IMR-90 (cell line): Measurements from ENCODE around the gene NAV1. TPM values are rescaled to one million over a fixed set of nuclear protein-coding genes. Genes with fewer than 3 reads are reported as not detected.

Experiments
- ATAC-seq: fragments of 200-7000 bp; cut with Tn5 transposase; 2 replicates; pipeline ENCODE4 v1.9.1; 2020; ENCODE audit warnings: low read depth, mild to moderate bottlenecking, moderate library complexity
- BruUV-seq: library from RNA; stranded (reverse); fragments of 400-500 nt; replicated peaks from 2 replicates; lab custom pipeline; 2021; lab: Mats Ljungman, UMichigan
- CTCF ChIA-PET: fragments of 300-600 bp; formaldehyde crosslinking; extraction: SDS; loops from one replicate; lab custom pipeline; 2021; ENCODE audit warnings: antibody characterized with exemption; lab: Yijun Ruan, JAX
- POLR2A ChIA-PET: fragments of 300-600 bp; sonication (Branson Sonifier 250); formaldehyde crosslinking; loops from one replicate; lab custom pipeline; 2022; ENCODE audit warnings: antibody characterized with exemption; ENCODE audit not compliant: unreplicated experiment; lab: Charles Lee
- DNase-seq: peaks from one replicate; pipeline ENCODE4 v3.0.0; 2013
- H2AFZ ChIP-seq: replicated peaks from 2 replicates; pipeline ENCODE3; 2013; ENCODE audit warnings: low read length, mild to moderate bottlenecking; ENCODE audit not compliant: poor library complexity
- H2AK5ac ChIP-seq: 2 replicates; pipeline ENCODE4 v1.6.1; 2013; ENCODE audit warnings: low read depth, low read length, inconsistent platforms
- H2AK9ac ChIP-seq: replicated peaks from 2 replicates; pipeline ENCODE3; 2013; ENCODE audit warnings: mild to moderate bottlenecking, low read depth, low read length, moderate library complexity; ENCODE audit not compliant: poor library complexity
- H2BK120ac ChIP-seq: 2 replicates; pipeline ENCODE4 v1.6.1; 2013; ENCODE audit warnings: low read depth, low read length, inconsistent platforms
- H2BK15ac ChIP-seq: 3 replicates; pipeline ENCODE4 v1.6.1; 2013; ENCODE audit warnings: low read depth, low read length, inconsistent platforms
- H2BK20ac ChIP-seq: 2 replicates; pipeline ENCODE4 v1.6.1; 2013; ENCODE audit warnings: low read depth, mild to moderate bottlenecking, inconsistent platforms, low read length, moderate library complexity
- H2BK5ac ChIP-seq: 2 replicates; pipeline ENCODE4 v1.6.1; 2013; ENCODE audit warnings: mild to moderate bottlenecking, low read depth, low read length, inconsistent platforms; ENCODE audit not compliant: poor library complexity, severe bottlenecking
- H3K14ac ChIP-seq: replicated peaks from 2 replicates; pipeline ENCODE4 v1.6.1; 2013; ENCODE audit warnings: low read depth, low read length, inconsistent platforms
- H3K18ac ChIP-seq: 2 replicates; pipeline ENCODE4 v1.6.1; 2013; ENCODE audit warnings: low read depth, low read length, control low read depth
- H3K23ac ChIP-seq: 2 replicates; pipeline ENCODE4 v1.6.1; 2013; ENCODE audit warnings: low read depth, low read length, inconsistent platforms
- H3K27ac ChIP-seq: 2 replicates; pipeline ENCODE4 v1.5.1; 2013; ENCODE audit warnings: mild to moderate bottlenecking, control low read depth, low read length; ENCODE audit not compliant: insufficient read depth
- H3K27me3 ChIP-seq: 2 replicates; pipeline ENCODE4 v1.6.1; 2013; ENCODE audit warnings: low read length; ENCODE audit not compliant: control insufficient read depth, insufficient read depth
- H3K36me3 ChIP-seq: 2 replicates; pipeline ENCODE4 v1.6.1; 2013; ENCODE audit warnings: low read length, mixed read lengths; ENCODE audit not compliant: control insufficient read depth, insufficient read depth
- H3K4ac ChIP-seq: 2 replicates; pipeline ENCODE4 v1.6.1; 2013; ENCODE audit warnings: low read depth, low read length, inconsistent platforms
- H3K4me1 ChIP-seq: 2 replicates; pipeline ENCODE4 v1.6.1; 2013; ENCODE audit warnings: low read length, mixed read lengths; ENCODE audit not compliant: control insufficient read depth, insufficient read depth
- H3K4me2 ChIP-seq: 2 replicates; pipeline ENCODE4 v1.6.1; 2013; ENCODE audit warnings: low read depth, mild to moderate bottlenecking, control low read depth, low read length, moderate library complexity
- H3K4me3 ChIP-seq: 2 replicates; pipeline ENCODE4 v1.5.1; 2013; ENCODE audit warnings: low read depth, mild to moderate bottlenecking, control low read depth, low read length, moderate library complexity; ENCODE audit not compliant: insufficient read depth
- H3K56ac ChIP-seq: 2 replicates; pipeline ENCODE4 v1.6.1; 2013; ENCODE audit warnings: low read length, inconsistent platforms; ENCODE audit not compliant: insufficient read depth; ENCODE audit errors: extremely low read depth
- H3K79me1 ChIP-seq, 2 experiments: 2 replicates each; pipeline ENCODE4 v1.6.1; 2013; ENCODE audit warnings: low read length in 2 of 2, inconsistent platforms in 1 of 2, low read depth in 1 of 2
- H3K9ac ChIP-seq: 2 replicates; pipeline ENCODE4 v1.6.1; 2013; ENCODE audit warnings: low read depth, low read length, control low read depth
- H3K9me1 ChIP-seq: 2 replicates; pipeline ENCODE4 v1.6.1; 2013; ENCODE audit warnings: low read length, inconsistent platforms; ENCODE audit not compliant: insufficient read depth
- H3K9me3 ChIP-seq: 2 replicates; pipeline ENCODE4 v1.6.1; 2013; ENCODE audit warnings: low read length; ENCODE audit not compliant: control insufficient read depth, insufficient read depth
- H4K20me1 ChIP-seq: 2 replicates; pipeline ENCODE4 v1.6.1; 2013; ENCODE audit warnings: low read length, inconsistent platforms; ENCODE audit not compliant: insufficient read depth
- H4K5ac ChIP-seq: 2 replicates; pipeline ENCODE4 v1.6.1; 2013; ENCODE audit warnings: mild to moderate bottlenecking, low read depth, low read length, control low read depth
- H4K8ac ChIP-seq, 2 experiments: 2 replicates each; pipeline ENCODE4 v1.6.1; 2013; ENCODE audit warnings: low read depth in 2 of 2, low read length in 2 of 2, control low read depth in 1 of 2, inconsistent platforms in 1 of 2
- H4K91ac ChIP-seq: 2 replicates; pipeline ENCODE4 v1.6.1; 2013; ENCODE audit warnings: low read depth, low read length, inconsistent platforms; ENCODE audit not compliant: insufficient read depth
- BHLHE40 ChIP-seq: fragments of 150-350 bp; IDR thresholded peaks from 2 replicates; pipeline ENCODE4 v1.6.1; 2016; ENCODE audit warnings: mild to moderate bottlenecking, low read depth, low read length
- CEBPB ChIP-seq: IDR thresholded peaks from 2 replicates; pipeline ENCODE4 v1.6.1; 2012; ENCODE audit warnings: low read depth, low read length, improper control_type of control experiment
- CHD1 ChIP-seq: IDR thresholded peaks from 2 replicates; pipeline ENCODE4 v1.6.1; 2012; ENCODE audit warnings: low read depth, low read length, improper control_type of control experiment
- FOS ChIP-seq: fragments of 150-350 bp; IDR thresholded peaks from 2 replicates; pipeline ENCODE4 v1.6.1; 2016; ENCODE audit warnings: low read depth, low read length
- MAFK ChIP-seq: IDR thresholded peaks from 2 replicates; pipeline ENCODE4 v1.6.1; 2012; ENCODE audit warnings: low read depth, low read length, improper control_type of control experiment
- MXI1 ChIP-seq: IDR thresholded peaks from 2 replicates; pipeline ENCODE4 v1.6.1; 2012; ENCODE audit warnings: low read depth, mild to moderate bottlenecking, low read length, moderate library complexity, borderline replicate concordance
- RAD21 ChIP-seq: IDR thresholded peaks from 2 replicates; pipeline ENCODE4 v1.6.1; 2012; ENCODE audit warnings: low read length, improper control_type of control experiment
- RFX5 ChIP-seq: IDR thresholded peaks from 2 replicates; pipeline ENCODE4 v1.8.0; 2012; ENCODE audit warnings: low read depth, mild to moderate bottlenecking, low read length, moderate library complexity
- SMC3 ChIP-seq: fragments of 150-350 bp; IDR thresholded peaks from 2 replicates; pipeline ENCODE4 v1.6.1; 2016; ENCODE audit warnings: low read depth, mild to moderate bottlenecking, antibody characterized with exemption, low read length, moderate library complexity
- WGBS, 2 experiments: methylation state at CpG; one replicate each; pipeline versions ENCODE4 v1.1.5 to v1.1.7; 2013; ENCODE audit warnings: missing lambda C conversion rate in 2 of 2; ENCODE audit not compliant: insufficient read length in 1 of 2; ENCODE audit errors: extremely low coverage in 2 of 2; 5-methylcytosine and 5-hydroxymethylcytosine counted together
- dilution Hi-C: fragments of 300-500 bp; cut with HindIII; formaldehyde crosslinking; loops from one replicate; pipeline ENCODE4 v1.14.3; 2018; ENCODE audit warnings: low sequenced_read_pairs; ENCODE audit not compliant: unreplicated experiment
- in situ Hi-C: fragments of 300-500 bp; cut with MboI; formaldehyde crosslinking; loops from 3 replicates; pipeline ENCODE4 v1.14.3; 2019; ENCODE audit warnings: low sequenced_read_pairs, inconsistent platforms, mixed read lengths
- intact Hi-C: fragments of 100-400 bp; cut with micrococcal nuclease; formaldehyde crosslinking; loops from 2 replicates; pipeline ENCODE4 v1.10.0; 2022
- polyA plus RNA-seq, 3 experiments: library from polyadenylated mRNA; depleted of rRNA; stranded (reverse); fragments of >200 nt; gene quantifications; 2 replicates each; pipeline ENCODE4 v1.2.3, GENCODE V29; 2012; ENCODE audit warnings: low replicate concordance in 1 of 3
- total RNA-seq: library from RNA; depleted of rRNA; stranded (reverse); fragments of >200 nt; gene quantifications from 2 replicates; pipeline ENCODE4 v1.2.3, GENCODE V29; 2012
- TF ChIP-seq, protein P1 (sequence below): fragments of 150-350 bp; IDR thresholded peaks from 2 replicates; pipeline ENCODE4 v1.6.1; 2017; ENCODE audit warnings: mild to moderate bottlenecking, antibody characterized with exemption, low read length, low read depth
- TF ChIP-seq, protein P2 (sequence below): conservative IDR thresholded peaks from 2 replicates; pipeline ENCODE4 v1.5.1; 2012; ENCODE audit warnings: mild to moderate bottlenecking, low read depth, low read length, improper control_type of control experiment
- TF ChIP-seq, protein P3 (sequence below): fragments of 150-350 bp; IDR thresholded peaks from 2 replicates; pipeline ENCODE4 v1.6.1; 2016; ENCODE audit warnings: low read depth, mild to moderate bottlenecking, low read length, moderate library complexity, borderline replicate concordance

Gene NAV1
- total and polyA plus RNA-seq, 2 of the 4 experiments (the other 2 are of a cell fraction): 14.0 to 23.1 TPM

DNA sequence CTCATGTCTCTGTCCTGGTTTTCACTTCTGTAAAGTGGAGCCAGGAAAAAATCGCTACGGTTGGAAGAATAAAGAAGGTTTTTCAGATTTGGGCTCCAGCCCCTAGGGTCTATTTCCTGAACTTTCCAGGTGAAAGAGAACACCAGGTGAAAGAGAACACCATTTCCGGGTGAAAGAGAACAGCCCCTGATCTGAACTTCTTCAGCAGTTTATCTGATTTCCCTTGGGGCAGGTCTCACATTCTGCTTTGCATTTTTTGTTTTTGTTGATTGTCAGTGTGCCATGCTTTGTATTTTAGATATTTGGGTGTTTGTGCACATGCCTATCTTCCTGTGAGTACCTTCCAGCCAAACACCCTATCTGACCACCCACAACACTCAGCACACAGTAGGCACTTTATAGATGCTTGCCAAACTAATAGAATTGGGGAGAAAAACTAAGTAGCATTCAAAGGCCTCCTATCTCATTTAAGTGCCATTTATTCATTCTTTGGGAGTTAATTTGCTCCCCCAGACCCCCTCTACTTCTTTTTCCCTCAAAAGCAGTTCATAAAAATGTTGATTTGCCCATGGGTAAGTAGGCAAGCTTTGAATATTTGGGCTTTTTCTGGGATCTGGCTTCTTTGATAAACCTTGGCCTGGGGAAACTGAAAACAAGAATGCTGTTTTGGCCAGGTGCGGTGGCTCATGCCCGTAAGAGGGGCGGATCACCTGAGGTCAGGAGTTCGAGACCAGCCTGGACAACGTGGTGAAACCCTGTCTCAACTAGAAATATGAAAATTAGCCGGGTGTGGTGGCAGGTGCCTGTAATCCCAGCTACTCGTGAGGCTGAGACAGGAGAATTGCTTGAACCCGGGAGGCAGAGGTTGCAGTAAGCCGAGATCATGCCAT is 2.2 kb downstream of the NAV1 start:
- no peak overlapping the region for H2AK9ac ChIP-seq
- TF ChIP-seq SMC3 (no peak), RFX5 (no peak), BHLHE40 (no peak), RAD21 (no peak), CHD1 (no peak), MXI1 (no peak), FOS (no peak), CEBPB (no peak), MAFK (no peak)
- TF ChIP-seq, protein P1, sequence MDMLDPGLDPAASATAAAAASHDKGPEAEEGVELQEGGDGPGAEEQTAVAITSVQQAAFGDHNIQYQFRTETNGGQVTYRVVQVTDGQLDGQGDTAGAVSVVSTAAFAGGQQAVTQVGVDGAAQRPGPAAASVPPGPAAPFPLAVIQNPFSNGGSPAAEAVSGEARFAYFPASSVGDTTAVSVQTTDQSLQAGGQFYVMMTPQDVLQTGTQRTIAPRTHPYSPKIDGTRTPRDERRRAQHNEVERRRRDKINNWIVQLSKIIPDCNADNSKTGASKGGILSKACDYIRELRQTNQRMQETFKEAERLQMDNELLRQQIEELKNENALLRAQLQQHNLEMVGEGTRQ: no peak
- TF ChIP-seq, protein P2, sequence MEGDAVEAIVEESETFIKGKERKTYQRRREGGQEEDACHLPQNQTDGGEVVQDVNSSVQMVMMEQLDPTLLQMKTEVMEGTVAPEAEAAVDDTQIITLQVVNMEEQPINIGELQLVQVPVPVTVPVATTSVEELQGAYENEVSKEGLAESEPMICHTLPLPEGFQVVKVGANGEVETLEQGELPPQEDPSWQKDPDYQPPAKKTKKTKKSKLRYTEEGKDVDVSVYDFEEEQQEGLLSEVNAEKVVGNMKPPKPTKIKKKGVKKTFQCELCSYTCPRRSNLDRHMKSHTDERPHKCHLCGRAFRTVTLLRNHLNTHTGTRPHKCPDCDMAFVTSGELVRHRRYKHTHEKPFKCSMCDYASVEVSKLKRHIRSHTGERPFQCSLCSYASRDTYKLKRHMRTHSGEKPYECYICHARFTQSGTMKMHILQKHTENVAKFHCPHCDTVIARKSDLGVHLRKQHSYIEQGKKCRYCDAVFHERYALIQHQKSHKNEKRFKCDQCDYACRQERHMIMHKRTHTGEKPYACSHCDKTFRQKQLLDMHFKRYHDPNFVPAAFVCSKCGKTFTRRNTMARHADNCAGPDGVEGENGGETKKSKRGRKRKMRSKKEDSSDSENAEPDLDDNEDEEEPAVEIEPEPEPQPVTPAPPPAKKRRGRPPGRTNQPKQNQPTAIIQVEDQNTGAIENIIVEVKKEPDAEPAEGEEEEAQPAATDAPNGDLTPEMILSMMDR: no peak
- TF ChIP-seq, protein P3, sequence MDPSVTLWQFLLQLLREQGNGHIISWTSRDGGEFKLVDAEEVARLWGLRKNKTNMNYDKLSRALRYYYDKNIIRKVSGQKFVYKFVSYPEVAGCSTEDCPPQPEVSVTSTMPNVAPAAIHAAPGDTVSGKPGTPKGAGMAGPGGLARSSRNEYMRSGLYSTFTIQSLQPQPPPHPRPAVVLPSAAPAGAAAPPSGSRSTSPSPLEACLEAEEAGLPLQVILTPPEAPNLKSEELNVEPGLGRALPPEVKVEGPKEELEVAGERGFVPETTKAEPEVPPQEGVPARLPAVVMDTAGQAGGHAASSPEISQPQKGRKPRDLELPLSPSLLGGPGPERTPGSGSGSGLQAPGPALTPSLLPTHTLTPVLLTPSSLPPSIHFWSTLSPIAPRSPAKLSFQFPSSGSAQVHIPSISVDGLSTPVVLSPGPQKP: no peak

More for the DNA sequence above, 2.2 kb downstream of the NAV1 start:
- Histone ChIP-seq H2AFZ (no peak overlapping the region), H2AK5ac (peak overlapping the region; percentile 46), H4K91ac (peak overlapping the region; percentile 60), H4K5ac (peak overlapping the region; percentile 62; the same call in 1 of the 2 replicates), H3K4me3 (peak overlapping the region; percentile 73; the same call in 1 of the 2 replicates), H3K4ac (peak overlapping the region; percentile 67), H3K14ac (peak overlapping the region; percentile 39; the same call in 1 of the 2 replicates), H3K9me1 (peaks cover 21% of the 10 kb centered on the region), H2BK5ac (peak overlapping the region; percentile 93), H2BK15ac (0 out of 3 replicates have a peak overlapping the region, but pooled peaks have one; percentile 45), H4K8ac (peak overlapping the region; percentile 33 to 78; a peak in 3 of 4 replicates), H3K4me2 (peak overlapping the region; percentile 98; the same call in 1 of the 2 replicates), H3K18ac (peak overlapping the region; percentile 76; the same call in 1 of the 2 replicates), H3K4me1 (peaks cover 35% of the 10 kb centered on the region), H3K23ac (peak overlapping the region; percentile 39), H3K36me3 (no peaks in the 10 kb centered on the region), H2BK20ac (peak overlapping the region; percentile 38; the same call in 1 of the 2 replicates), H3K9ac (peak overlapping the region; percentile 94; the same call in 1 of the 2 replicates), H2BK120ac (peak overlapping the region; percentile 7), H3K27ac (peak overlapping the region; percentile 18), H3K56ac (peak overlapping the region; percentile 69), H3K9me3 (no peaks in the 10 kb centered on the region), H3K79me1 (peaks cover 14 to 76% of the 10 kb centered on the region in 2 experiments; a peak in 3 of 4 replicates), H3K27me3 (no peaks in the 10 kb centered on the region), H4K20me1 (peaks cover 3% of the 10 kb centered on the region; the same call in 1 of the 2 replicates)
- CTCF ChIA-PET: interaction anchor here (0.7 kb wide), 1 partner anchor 88 kb away, joined by 3 read pairs; no protein-coding TSS in a partner anchor
- intact Hi-C loops (no loop called here), dilution Hi-C loops (no loop called here), in situ Hi-C loops (loop anchor here (25.0 kb wide), 2 partner anchors 421 to 596 kb away; partner anchors contain the start of genes ARL8A and TIMM17A)
- DNase-seq: no peak
- POLR2A ChIA-PET: no interaction called here
- 82% methylated on average over 6 of the region's 12 CpGs; no CpG with 5 or more reads in 1 of the 2 experiments for WGBS, 2 experiments
- BruUV-seq: TSS peak; percentile 13
- ATAC-seq: no peak
